Mucosa of descending colon (tissue), 3 donors: Measurements from ENCODE around the gene BCKDHB. TPM values are rescaled to one million over a fixed set of nuclear protein-coding genes. Genes with fewer than 3 reads are reported as not detected.
"Not testable (repeated sequence)": the region's sequence is repeated elsewhere in the genome, so short reads cannot be mapped to it uniquely, and the experiment has no call there.

Experiments
- ATAC-seq: fragments of 200-7000 bp; cut with Tn5 transposase; one replicate; pipeline ENCODE4 v1.9.1; 2020; ENCODE audit warnings: mild to moderate bottlenecking, moderate library complexity
- DNase-seq, 3 donors: peaks; one replicate each; pipeline ENCODE4 v3.0.0-alpha.2; 2020
- H3K36me3 ChIP-seq: fragments of 200-600 bp; one replicate; pipeline ENCODE4 v1.8.0; 2021; ENCODE audit warnings: low read depth, mild to moderate bottlenecking
- H3K4me1 ChIP-seq: fragments of 200-600 bp; one replicate; pipeline ENCODE4 v1.8.0; 2021; ENCODE audit warnings: low read depth, mild to moderate bottlenecking
- H3K4me3 ChIP-seq: fragments of 200-600 bp; one replicate; pipeline ENCODE4 v1.8.0; 2021; ENCODE audit warnings: mild to moderate bottlenecking
- H3K9me3 ChIP-seq: fragments of 200-600 bp; one replicate; pipeline ENCODE4 v1.8.0; 2021; ENCODE audit warnings: mild to moderate bottlenecking
- intact Hi-C, 2 donors: fragments of 100-400 bp; cut with DNase I in 1 of 2; cut with micrococcal nuclease in 1 of 2; formaldehyde crosslinking; loops; one replicate each; pipeline versions ENCODE4 v1.11.0 to v1.11.1; 2022; cut with DNase I, micrococcal nuclease
- total RNA-seq, 3 donors: library from RNA; stranded (reverse); fragmentation: NEBNext Ultra II Directional in 2 of 3; extraction: Animal tissue kit (Norgen Biotek cat#: 25700) in 2 of 3; gene quantifications; one replicate each; pipeline versions ENCODE4 v1.2.1 to v1.2.4, GENCODE V29; 2021 to 2023
- TF ChIP-seq, protein P1 (sequence below): fragments of 200-600 bp; IDR thresholded peaks from one replicate; pipeline ENCODE4 v1.8.0; 2022; ENCODE audit warnings: antibody characterized with exemption, mild to moderate bottlenecking
- donor health status: DM: no; HTN: no; CAD: no; lungs with moderate emphysema.
- donor health status: DM: no; HTN: no; CAD: no.
- donor health status: DM: no; HTN: yes; CAD: no.

The BCKDHB gene
- total RNA-seq, 3 donors from 2014 or later = 25.8 to 49.7 (median 45.1) TPM

DNA sequence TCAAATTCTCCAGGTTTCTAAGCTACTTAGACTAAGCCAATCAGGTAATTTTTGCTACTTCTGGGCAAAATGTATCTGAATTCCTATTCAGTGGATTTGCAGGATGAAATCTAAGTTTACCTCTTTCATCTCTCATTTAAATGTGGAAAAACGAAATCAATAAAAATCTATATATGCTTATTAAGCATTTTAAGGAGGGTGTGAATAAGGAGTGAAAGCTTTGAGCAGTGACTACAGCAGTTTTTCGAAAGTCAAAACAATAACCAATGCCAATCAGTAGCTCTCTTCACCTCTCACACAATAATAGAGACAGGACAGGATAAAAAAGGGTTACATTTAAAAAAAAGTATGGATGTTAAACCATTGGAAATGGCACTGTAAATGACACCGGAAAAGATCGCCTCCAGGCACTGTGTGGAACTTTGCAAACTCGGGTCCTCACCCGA is 476 bp upstream of the BCKDHB start:
- Histone ChIP-seq H3K4me3 (peak overlapping the region; percentile 69), H3K4me1 (peaks cover 8% of the 10 kb centered on the region), H3K9me3 (no peaks in the 10 kb centered on the region), H3K36me3 (no peaks in the 10 kb centered on the region)
- intact Hi-C loops = no loop called here
- DNase-seq (no peak), ATAC-seq (no peak)
- TF ChIP-seq, protein P1, sequence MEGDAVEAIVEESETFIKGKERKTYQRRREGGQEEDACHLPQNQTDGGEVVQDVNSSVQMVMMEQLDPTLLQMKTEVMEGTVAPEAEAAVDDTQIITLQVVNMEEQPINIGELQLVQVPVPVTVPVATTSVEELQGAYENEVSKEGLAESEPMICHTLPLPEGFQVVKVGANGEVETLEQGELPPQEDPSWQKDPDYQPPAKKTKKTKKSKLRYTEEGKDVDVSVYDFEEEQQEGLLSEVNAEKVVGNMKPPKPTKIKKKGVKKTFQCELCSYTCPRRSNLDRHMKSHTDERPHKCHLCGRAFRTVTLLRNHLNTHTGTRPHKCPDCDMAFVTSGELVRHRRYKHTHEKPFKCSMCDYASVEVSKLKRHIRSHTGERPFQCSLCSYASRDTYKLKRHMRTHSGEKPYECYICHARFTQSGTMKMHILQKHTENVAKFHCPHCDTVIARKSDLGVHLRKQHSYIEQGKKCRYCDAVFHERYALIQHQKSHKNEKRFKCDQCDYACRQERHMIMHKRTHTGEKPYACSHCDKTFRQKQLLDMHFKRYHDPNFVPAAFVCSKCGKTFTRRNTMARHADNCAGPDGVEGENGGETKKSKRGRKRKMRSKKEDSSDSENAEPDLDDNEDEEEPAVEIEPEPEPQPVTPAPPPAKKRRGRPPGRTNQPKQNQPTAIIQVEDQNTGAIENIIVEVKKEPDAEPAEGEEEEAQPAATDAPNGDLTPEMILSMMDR = no peak

DNA sequence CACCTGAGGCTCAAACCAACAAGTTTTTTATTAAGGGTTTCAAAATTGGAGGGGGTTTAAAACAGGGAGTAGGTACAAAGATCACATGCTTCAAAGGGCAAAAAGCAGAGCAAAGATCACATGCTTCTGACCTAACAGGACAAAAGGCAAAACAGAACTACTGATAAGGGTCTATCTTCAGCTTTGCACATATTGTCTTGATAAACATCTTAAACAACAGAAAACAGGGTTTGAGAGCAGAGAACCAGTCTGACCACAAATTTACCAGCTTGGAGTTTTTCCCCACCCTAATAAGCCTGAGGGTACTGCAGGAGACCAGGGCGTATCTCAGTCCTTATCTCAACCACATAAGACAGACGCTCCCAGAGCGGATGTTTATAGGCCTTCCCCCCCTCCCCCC is 16.1 kb downstream of the BCKDHB start:
- ATAC-seq, H3K4me3 ChIP-seq, H3K36me3 ChIP-seq, intact Hi-C loops, DNase-seq: not testable (repeated sequence)
- Histone ChIP-seq H3K9me3 (peaks cover 11% of the 10 kb centered on the region), H3K4me1 (peaks cover 11% of the 10 kb centered on the region)

DNA sequence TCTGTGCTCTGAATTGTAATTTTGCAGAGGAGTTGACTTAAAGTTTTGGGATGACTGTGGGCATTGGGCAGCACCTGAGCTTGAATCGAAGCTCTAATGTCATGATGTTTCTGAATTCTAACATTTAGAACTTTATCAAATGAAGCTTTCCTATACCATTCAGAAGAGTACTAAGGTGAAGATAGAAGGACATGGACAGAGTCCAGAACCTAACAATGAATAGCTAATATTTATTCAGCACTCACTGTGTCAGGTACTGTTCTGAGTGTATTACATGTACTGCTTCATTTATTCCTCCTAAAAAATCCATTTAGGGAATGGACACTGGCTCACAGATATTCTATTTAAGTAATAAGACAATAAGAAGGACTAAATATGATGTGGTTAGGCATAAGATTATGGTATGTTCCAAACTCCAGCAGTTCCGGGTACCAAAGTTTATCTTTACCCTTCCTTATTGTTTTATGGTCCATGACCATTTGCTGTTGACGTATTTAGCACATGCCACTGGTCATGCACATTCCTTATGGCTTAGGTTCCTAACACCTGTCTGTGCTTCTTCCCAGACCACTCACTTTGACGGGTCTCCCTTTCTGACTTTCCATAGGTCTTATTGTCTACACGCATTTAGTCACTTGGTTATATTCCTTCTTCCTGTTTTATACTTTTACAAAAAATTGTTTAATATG is 20.3 kb downstream of the BCKDHB start:
- Histone ChIP-seq H3K9me3 (no peaks in the 10 kb centered on the region), H3K4me3 (no peak overlapping the region), H3K4me1 (peaks cover 11% of the 10 kb centered on the region), H3K36me3 (no peaks in the 10 kb centered on the region)
- DNase-seq (peak in 1 of 3 donors; percentile 63), ATAC-seq (peak; percentile 99)
- intact Hi-C loops = no loop called here
- TF ChIP-seq, protein P1 = no peak

DNA sequence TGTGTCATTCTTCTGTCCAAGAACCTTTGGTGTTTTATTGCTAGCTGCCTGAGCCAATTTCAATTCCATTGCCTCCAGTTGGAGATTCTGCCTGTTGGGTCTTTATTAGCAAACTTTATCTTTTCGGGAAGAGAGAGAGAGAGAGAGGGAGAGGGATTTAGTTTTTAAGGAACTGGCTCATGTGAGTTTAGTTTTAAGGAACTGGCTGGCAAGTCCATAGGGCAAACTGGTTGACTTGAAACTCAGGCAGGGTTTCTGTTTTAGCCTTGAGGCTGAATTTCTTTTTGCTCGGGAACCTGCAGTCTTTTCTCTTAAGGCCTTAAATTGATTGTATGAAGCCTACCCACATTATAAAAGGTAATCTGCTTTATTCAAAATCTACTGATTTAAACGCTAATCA is 23.0 kb downstream of the BCKDHB start:
- Histone ChIP-seq H3K36me3 (no peaks in the 10 kb centered on the region), H3K9me3 (no peaks in the 10 kb centered on the region), H3K4me1 (peaks cover 11% of the 10 kb centered on the region), H3K4me3 (no peak overlapping the region)
- intact Hi-C loops = no loop called here
- TF ChIP-seq, protein P1 = no peak
- DNase-seq = no peak
- ATAC-seq = no peak

DNA sequence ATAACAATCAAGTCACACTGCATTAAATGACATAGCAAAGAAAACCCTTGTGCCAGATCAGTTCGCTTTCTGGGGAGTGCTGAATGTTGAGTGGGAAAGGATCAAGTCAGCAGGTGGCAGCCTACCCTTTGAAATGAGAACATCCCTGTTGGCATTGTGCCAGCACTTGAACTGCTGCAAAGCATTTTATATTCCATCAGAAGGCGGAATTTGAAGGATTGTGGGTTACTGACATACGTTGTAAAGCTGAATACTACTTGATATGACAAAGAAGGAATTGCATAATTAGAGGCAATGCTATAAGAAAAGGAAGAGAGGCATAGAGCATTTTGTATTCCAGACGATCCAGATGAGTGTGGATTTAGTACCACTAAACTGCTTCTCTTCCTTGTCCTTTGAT is 26.5 kb downstream of the BCKDHB start:
- TF ChIP-seq, protein P1 = peak; percentile 36
- Histone ChIP-seq H3K9me3 (no peaks in the 10 kb centered on the region), H3K4me3 (no peak overlapping the region), H3K4me1 (no peaks in the 10 kb centered on the region), H3K36me3 (no peaks in the 10 kb centered on the region)
- peak in 2 of 3 donors; percentile 59 to 92 for DNase-seq
- ATAC-seq = peak; percentile 92
- intact Hi-C loops = no loop called here

DNA sequence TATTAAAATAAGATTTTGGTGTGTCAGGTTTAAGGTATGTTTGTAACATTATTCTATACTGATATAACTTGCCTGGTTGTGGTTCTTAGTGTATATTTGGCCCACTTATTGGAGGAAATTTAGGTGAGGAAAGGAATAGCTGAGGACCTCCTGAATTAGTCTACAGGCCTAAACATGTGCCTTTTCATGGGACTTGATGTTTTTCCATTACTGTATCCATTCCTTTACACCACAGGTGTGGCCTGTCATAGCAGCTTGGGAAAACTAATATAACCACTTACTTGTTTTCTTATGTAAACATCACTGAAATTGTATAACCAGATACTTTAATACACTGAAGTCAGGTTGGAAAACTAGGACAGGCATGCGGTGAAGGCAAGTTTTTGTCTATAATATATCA is 27.6 kb downstream of the BCKDHB start:
- H3K36me3 ChIP-seq = no peaks in the 10 kb centered on the region
- intact Hi-C loops = no loop called here
- ATAC-seq (peak; percentile 41), DNase-seq (no peak)
- no peaks in the 10 kb centered on the region for H3K9me3 ChIP-seq
- no peak overlapping the region for H3K4me3 ChIP-seq
- TF ChIP-seq, protein P1 = no peak
- no peaks in the 10 kb centered on the region for H3K4me1 ChIP-seq
